GM12878 (cell line): ENCODE measurements around the gene SNX4. TPM values are rescaled to one million over a fixed set of nuclear protein-coding genes. Genes with fewer than 3 reads are reported as not detected.

Experiments
- ATAC-seq: fragments of 200-7000 bp; cut with Tn5 transposase; 3 replicates; pipeline ENCODE4 v1.9.1; 2020; ENCODE audit warnings: mild to moderate bottlenecking, moderate library complexity
- BruUV-seq: library from RNA; stranded (reverse); fragments of 400-500 nt; replicated peaks from 2 replicates; lab custom pipeline; 2021; lab: Mats Ljungman, UMichigan
- CTCF ChIA-PET: fragments of 300-600 bp; sonication (Branson Sonifier 250); formaldehyde crosslinking; extraction: SDS; loops from one replicate; lab custom pipeline; 2021; ENCODE audit warnings: inconsistent platforms; lab: Yijun Ruan, JAX
- POLR2A ChIA-PET: fragments of 350-600 bp; formaldehyde crosslinking; extraction: SDS; loops from one replicate; lab custom pipeline; 2021; ENCODE audit warnings: inconsistent platforms; lab: Charles Lee
- RAD21 ChIA-PET: fragments of 300-600 bp; sonication (Branson Sonifier 250); formaldehyde crosslinking; loops from one replicate; lab custom pipeline; 2023; ENCODE audit warnings: antibody characterized with exemption; ENCODE audit not compliant: unreplicated experiment; lab: Charles Lee
- SMC1A ChIA-PET: fragments of 300-600 bp; sonication (Branson Sonifier 250); formaldehyde crosslinking; loops from one replicate; lab custom pipeline; 2023; ENCODE audit not compliant: unreplicated experiment, uncharacterized antibody; lab: Charles Lee
- DNase-seq: peaks from one replicate; pipeline ENCODE4 v3.0.0-alpha.2; 2011; ENCODE audit warnings: low read depth, low spot score
- FAIRE-seq: peaks from 3 replicates; lab custom pipeline; 2011; peaks lifted over from hg19 to GRCh38; lab: Jason Lieb, UNC
- H2AFZ ChIP-seq: 2 replicates; pipeline ENCODE4 v1.6.0; 2011; ENCODE audit warnings: low read depth, low read length, control low read depth; ENCODE audit not compliant: control insufficient read depth
- H3K27ac ChIP-seq: 2 replicates; pipeline ENCODE4 v1.5.1; 2011; ENCODE audit warnings: control low read depth; ENCODE audit not compliant: control insufficient read depth, insufficient read depth
- H3K27me3 ChIP-seq, 2 experiments: replicated peaks in 1 of 2; 2 replicates each; pipeline versions ENCODE4 v1.6.0 to v1.6.1; 2011; ENCODE audit warnings: low read length in 1 of 2; ENCODE audit not compliant: control insufficient read depth in 2 of 2, insufficient read depth in 2 of 2
- H3K36me3 ChIP-seq, 2 experiments: 2 replicates each; pipeline ENCODE4 v1.5.1; 2011; ENCODE audit warnings: low read length in 1 of 2; ENCODE audit not compliant: control insufficient read depth in 2 of 2, insufficient read depth in 2 of 2
- H3K4me1 ChIP-seq: 2 replicates; pipeline ENCODE4 v1.6.1; 2011; ENCODE audit warnings: mild to moderate bottlenecking, low read length, moderate library complexity, mixed read lengths; ENCODE audit not compliant: control insufficient read depth, insufficient read depth
- H3K4me2 ChIP-seq: 2 replicates; pipeline ENCODE4 v1.6.0; 2011; ENCODE audit warnings: control low read depth; ENCODE audit not compliant: control insufficient read depth, insufficient read depth
- H3K4me3 ChIP-seq: fragments of 200-600 bp; sonication (generic); 2 replicates; pipeline ENCODE4 v1.5.1; 2016
- H3K79me2 ChIP-seq: 2 replicates; pipeline ENCODE4 v1.6.0; 2011; ENCODE audit warnings: low read length; ENCODE audit not compliant: control insufficient read depth, insufficient read depth
- H3K9ac ChIP-seq: 2 replicates; pipeline ENCODE4 v1.8.0; 2011; ENCODE audit warnings: low read length, control low read depth, mixed read lengths; ENCODE audit not compliant: control insufficient read depth, insufficient read depth
- H3K9me3 ChIP-seq: replicated peaks from 3 replicates; pipeline ENCODE4 v1.5.1; 2011; ENCODE audit warnings: mild to moderate bottlenecking, low read length; ENCODE audit not compliant: control insufficient read depth, insufficient read depth
- H4K20me1 ChIP-seq: 2 replicates; pipeline ENCODE4 v1.6.0; 2011; ENCODE audit not compliant: control insufficient read depth, insufficient read depth
- WGBS: methylation state at CpG from one replicate; pipeline ENCODE4 v1.1.6; 2016; ENCODE audit warnings: low lambda C conversion rate; ENCODE audit not compliant: insufficient replicate concordance, insufficient coverage; ENCODE audit errors: missing lambda C conversion rate; 5-methylcytosine and 5-hydroxymethylcytosine counted together
- in situ Hi-C: fragments of 300-500 bp; cut with MboI; formaldehyde crosslinking; loops from 9 replicates; pipeline ENCODE4 v1.14.3; 2018; ENCODE audit warnings: mixed read lengths
- intact Hi-C: fragments of 100-400 bp; cut with micrococcal nuclease; formaldehyde crosslinking; loops from one replicate; pipeline ENCODE4 v1.14.2; 2022; ENCODE audit not compliant: unreplicated experiment
- polyA plus RNA-seq, 11 experiments: library from polyadenylated mRNA; depleted of rRNA in 4 of 11; unstranded in 6 of 11; stranded (reverse) in 5 of 11; fragments of >200 nt; fragmentation: Nextera tagmentation in 4 of 11; fragmentation: Illumina TruSeq in 1 of 11; extraction: Ambion mirVana in 4 of 11; extraction: Trizol in 1 of 11; gene quantifications; 1 replicate in 1 of 11; 2 replicates in 10 of 11; pipeline versions ENCODE4 v1.2.1 to v1.2.3, GENCODE V29; 2011 to 2016; ENCODE audit warnings: inconsistent platforms in 2 of 11, missing spikeins in 2 of 11, low read depth in 1 of 11
- total RNA-seq, 4 experiments: library from RNA; depleted of rRNA in 3 of 4; stranded (reverse); fragments of >200 nt in 3 of 4; fragmentation: Illumina TruSeq in 1 of 4; extraction: Trizol in 1 of 4; gene quantifications; 2 replicates each; pipeline versions ENCODE4 v1.2.1 to v1.2.3, GENCODE V29; 2013 to 2021
- TF ChIP-seq, protein P1 (sequence below): fragments of 450-650 bp; IDR thresholded peaks from 2 replicates; pipeline ENCODE4 v1.6.1; 2017; ENCODE audit warnings: antibody characterized with exemption, mild to moderate bottlenecking, moderate library complexity
- TF ChIP-seq, protein P2 (sequence below): fragments of 450-650 bp; formaldehyde crosslinking; IDR thresholded peaks from 2 replicates; pipeline ENCODE4 v1.5.0; 2022; ENCODE audit warnings: mild to moderate bottlenecking, missing genetic modification characterization

The SNX4 gene
- total and polyA plus RNA-seq, 10 of the 15 experiments (the other 5 are each of a cell fraction or from before 2014, with no cell fraction given): 33.4 to 94.5 (median 60.5) TPM

DNA sequence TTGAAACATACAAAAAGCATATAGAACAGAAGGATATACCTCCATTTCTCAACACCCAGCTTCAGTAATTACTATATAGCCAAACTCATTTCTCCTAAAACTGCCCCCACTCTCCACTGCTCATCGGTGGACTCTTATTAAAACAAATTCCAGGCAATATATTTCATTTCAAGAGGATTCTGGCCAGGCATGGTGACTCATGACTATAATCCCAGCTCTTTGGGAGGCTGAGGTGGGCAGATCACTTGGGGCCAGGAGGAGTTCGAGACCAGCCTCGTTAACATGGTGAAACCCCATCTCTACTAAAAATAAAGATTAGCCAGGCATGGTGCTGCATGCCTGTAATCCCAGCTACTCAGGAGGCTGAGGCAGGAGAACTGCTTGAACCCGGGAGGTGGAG, 40.9 kb downstream of the SNX4 start (continued):
- TF ChIP-seq, protein P1, sequence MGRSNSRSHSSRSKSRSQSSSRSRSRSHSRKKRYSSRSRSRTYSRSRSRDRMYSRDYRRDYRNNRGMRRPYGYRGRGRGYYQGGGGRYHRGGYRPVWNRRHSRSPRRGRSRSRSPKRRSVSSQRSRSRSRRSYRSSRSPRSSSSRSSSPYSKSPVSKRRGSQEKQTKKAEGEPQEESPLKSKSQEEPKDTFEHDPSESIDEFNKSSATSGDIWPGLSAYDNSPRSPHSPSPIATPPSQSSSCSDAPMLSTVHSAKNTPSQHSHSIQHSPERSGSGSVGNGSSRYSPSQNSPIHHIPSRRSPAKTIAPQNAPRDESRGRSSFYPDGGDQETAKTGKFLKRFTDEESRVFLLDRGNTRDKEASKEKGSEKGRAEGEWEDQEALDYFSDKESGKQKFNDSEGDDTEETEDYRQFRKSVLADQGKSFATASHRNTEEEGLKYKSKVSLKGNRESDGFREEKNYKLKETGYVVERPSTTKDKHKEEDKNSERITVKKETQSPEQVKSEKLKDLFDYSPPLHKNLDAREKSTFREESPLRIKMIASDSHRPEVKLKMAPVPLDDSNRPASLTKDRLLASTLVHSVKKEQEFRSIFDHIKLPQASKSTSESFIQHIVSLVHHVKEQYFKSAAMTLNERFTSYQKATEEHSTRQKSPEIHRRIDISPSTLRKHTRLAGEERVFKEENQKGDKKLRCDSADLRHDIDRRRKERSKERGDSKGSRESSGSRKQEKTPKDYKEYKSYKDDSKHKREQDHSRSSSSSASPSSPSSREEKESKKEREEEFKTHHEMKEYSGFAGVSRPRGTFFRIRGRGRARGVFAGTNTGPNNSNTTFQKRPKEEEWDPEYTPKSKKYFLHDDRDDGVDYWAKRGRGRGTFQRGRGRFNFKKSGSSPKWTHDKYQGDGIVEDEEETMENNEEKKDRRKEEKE: no peak

DNA sequence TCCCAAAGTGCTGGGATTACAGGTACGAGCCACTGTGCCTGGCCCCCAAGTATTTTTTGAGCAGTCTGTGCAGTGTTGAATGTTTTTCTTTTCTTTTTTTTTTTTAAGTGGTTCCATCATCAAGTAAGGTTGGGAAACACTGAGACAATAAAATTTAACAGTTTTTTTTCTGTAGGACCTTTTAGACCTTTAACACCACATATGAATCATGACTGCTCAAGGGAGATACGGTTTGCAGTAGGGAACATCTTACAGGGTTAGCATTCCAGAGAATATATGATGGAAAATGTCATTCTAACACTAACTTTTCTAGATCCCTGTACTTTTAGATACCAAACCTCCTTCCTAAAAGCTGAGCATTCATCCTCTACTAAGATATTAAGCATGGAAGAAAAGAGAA, 41.7 kb downstream of the SNX4 start:
- H3K79me2 ChIP-seq: no peaks in the 10 kb centered on the region
- no peak overlapping the region for H3K27ac ChIP-seq
- no TSS peak for BruUV-seq
- H3K27me3 ChIP-seq: no peaks in the 10 kb centered on the region
- no peaks in the 10 kb centered on the region for H3K4me1 ChIP-seq
- TF ChIP-seq, protein P2, sequence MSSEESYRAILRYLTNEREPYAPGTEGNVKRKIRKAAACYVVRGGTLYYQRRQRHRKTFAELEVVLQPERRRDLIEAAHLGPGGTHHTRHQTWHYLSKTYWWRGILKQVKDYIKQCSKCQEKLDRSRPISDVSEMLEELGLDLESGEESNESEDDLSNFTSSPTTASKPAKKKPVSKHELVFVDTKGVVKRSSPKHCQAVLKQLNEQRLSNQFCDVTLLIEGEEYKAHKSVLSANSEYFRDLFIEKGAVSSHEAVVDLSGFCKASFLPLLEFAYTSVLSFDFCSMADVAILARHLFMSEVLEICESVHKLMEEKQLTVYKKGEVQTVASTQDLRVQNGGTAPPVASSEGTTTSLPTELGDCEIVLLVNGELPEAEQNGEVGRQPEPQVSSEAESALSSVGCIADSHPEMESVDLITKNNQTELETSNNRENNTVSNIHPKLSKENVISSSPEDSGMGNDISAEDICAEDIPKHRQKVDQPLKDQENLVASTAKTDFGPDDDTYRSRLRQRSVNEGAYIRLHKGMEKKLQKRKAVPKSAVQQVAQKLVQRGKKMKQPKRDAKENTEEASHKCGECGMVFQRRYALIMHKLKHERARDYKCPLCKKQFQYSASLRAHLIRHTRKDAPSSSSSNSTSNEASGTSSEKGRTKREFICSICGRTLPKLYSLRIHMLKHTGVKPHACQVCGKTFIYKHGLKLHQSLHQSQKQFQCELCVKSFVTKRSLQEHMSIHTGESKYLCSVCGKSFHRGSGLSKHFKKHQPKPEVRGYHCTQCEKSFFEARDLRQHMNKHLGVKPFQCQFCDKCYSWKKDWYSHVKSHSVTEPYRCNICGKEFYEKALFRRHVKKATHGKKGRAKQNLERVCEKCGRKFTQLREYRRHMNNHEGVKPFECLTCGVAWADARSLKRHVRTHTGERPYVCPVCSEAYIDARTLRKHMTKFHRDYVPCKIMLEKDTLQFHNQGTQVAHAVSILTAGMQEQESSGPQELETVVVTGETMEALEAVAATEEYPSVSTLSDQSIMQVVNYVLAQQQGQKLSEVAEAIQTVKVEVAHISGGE (CRISPR knock-in tag): no peak
- no peak for FAIRE-seq
- ChIA-PET CTCF (interaction anchor here (1.2 to 2.7 kb wide), 2 partner anchors 13 to 107 kb away, joined by 3 to 13 read pairs; no protein-coding TSS in a partner anchor), RAD21 (no interaction called here), SMC1A (interaction anchor here (0.6 to 1.3 kb wide), 2 partner anchors 24 to 106 kb away, joined by 3 to 4 read pairs; no protein-coding TSS in a partner anchor), POLR2A (interaction anchor here (0.6 kb wide), 1 partner anchor 14 kb away, joined by 5 read pairs; no protein-coding TSS in a partner anchor)
- ATAC-seq: no peak
- peaks cover 3 to 23% of the 10 kb centered on the region in 2 experiments for H3K36me3 ChIP-seq
- no peak for DNase-seq
- H3K4me2 ChIP-seq: no peak overlapping the region
- in situ Hi-C loops: no loop called here
- H3K4me3 ChIP-seq: no peak overlapping the region
- no peak overlapping the region for H3K9ac ChIP-seq
- 97% methylated on average over 2 of the region's 2 CpGs for WGBS
- intact Hi-C loops: loop anchor here (10.0 kb wide), 1 partner anchor 106 kb away; no protein-coding TSS in a partner anchor
- H4K20me1 ChIP-seq: no peaks in the 10 kb centered on the region
- H3K9me3 ChIP-seq: no peaks in the 10 kb centered on the region
- no peak overlapping the region for H2AFZ ChIP-seq
